ENCODE data around the gene NOL3.

NOL3 gene

GRCh38 chr16:67194260-67194659 lies 23.9 kb downstream of the NOL3 start:
- Mint-ChIP-seq H3K4me3 (peak overlapping the region in 1 of 2 donors; percentile 89), H3K27me3 (no peaks in the 10 kb centered on the region), H3K27ac (peak overlapping the region; percentile 42), H3K4me1 (peaks cover 28 to 70% of the 10 kb centered on the region in 2 donors), H3K36me3 (peaks cover 40 to 51% of the 10 kb centered on the region in 2 donors), H3K9me3 (no peaks in the 10 kb centered on the region)
- no peak for DNase-seq
- ATAC-seq (replicated peaks): no peak

- Mint-ChIP-seq H3K4me1 (peaks cover 30 to 78% of the 10 kb centered on the region in 2 donors), H3K9me3 (no peaks in the 10 kb centered on the region), H3K27me3 (no peaks in the 10 kb centered on the region), H3K27ac (peak overlapping the region; percentile 37), H3K36me3 (peaks cover 49 to 61% of the 10 kb centered on the region in 2 donors), H3K4me3 (no peak overlapping the region)
- ATAC-seq (replicated peaks) (no peak), DNase-seq (no peak)
Observed at GRCh38 chr16:67195676-67196075, 25.3 kb downstream of the NOL3 start.

- DNase-seq: no peak
- peaks cover 25 to 69% of the 10 kb centered on the region in 2 donors for H3K4me1 Mint-ChIP-seq
- H3K27ac Mint-ChIP-seq: no peak overlapping the region
- no peaks in the 10 kb centered on the region for H3K27me3 Mint-ChIP-seq
- peak overlapping the region in 1 of 2 donors; percentile 16 for H3K4me3 Mint-ChIP-seq
- H3K9me3 Mint-ChIP-seq: no peaks in the 10 kb centered on the region
- ATAC-seq (replicated peaks): no peak
- peaks cover 55 to 67% of the 10 kb centered on the region in 2 donors for H3K36me3 Mint-ChIP-seq
Observed at GRCh38 chr16:67196881-67197280, 26.5 kb downstream of the NOL3 start.

GRCh38 chr16:67197704-67198103 lies 27.4 kb downstream of the NOL3 start:
- H3K4me3 Mint-ChIP-seq: peak overlapping the region in 1 of 2 donors; percentile 32
- H3K36me3 Mint-ChIP-seq: peaks cover 50 to 70% of the 10 kb centered on the region in 2 donors
- H3K27me3 Mint-ChIP-seq: no peaks in the 10 kb centered on the region
- H3K27ac Mint-ChIP-seq: peak overlapping the region; percentile 31
- ATAC-seq (replicated peaks) (no peak), DNase-seq (no peak)
- peaks cover 24 to 66% of the 10 kb centered on the region in 2 donors for H3K4me1 Mint-ChIP-seq
- no peaks in the 10 kb centered on the region for H3K9me3 Mint-ChIP-seq

- H3K4me3 Mint-ChIP-seq: no peak overlapping the region
- no peaks in the 10 kb centered on the region for H3K9me3 Mint-ChIP-seq
- DNase-seq: no peak
- H3K27ac Mint-ChIP-seq: peak overlapping the region; percentile 62
- peaks cover 22 to 60% of the 10 kb centered on the region in 2 donors for H3K4me1 Mint-ChIP-seq
- peak; percentile 59 to 73 for ATAC-seq (replicated peaks)
- peaks cover 48 to 70% of the 10 kb centered on the region in 2 donors for H3K36me3 Mint-ChIP-seq
- no peaks in the 10 kb centered on the region for H3K27me3 Mint-ChIP-seq
Observed at GRCh38 chr16:67198238-67198734, 27.9 kb downstream of the NOL3 start.

GRCh38 chr16:67199011-67199807 lies 28.9 kb downstream of the NOL3 start, which contains the start of gene ELMO3:
TSS of gene ELMO3 (plus strand) at chr16:67199131. CDS start at chr16:67199327, 196 bp downstream.
- H3K4me1 Mint-ChIP-seq: peaks cover 19 to 51% of the 10 kb centered on the region in 2 donors
- no peak for DNase-seq
- peak in 1 of 2 donors; percentile 43 for ATAC-seq (replicated peaks)
- H3K4me3 Mint-ChIP-seq: peak within 1 kb of the TSS in 1 of 2 donors; percentile 14
- no peaks in the 10 kb centered on the region for H3K27me3 Mint-ChIP-seq
- peaks cover 48 to 69% of the 10 kb centered on the region in 2 donors for H3K36me3 Mint-ChIP-seq
- no peaks in the 10 kb centered on the region for H3K9me3 Mint-ChIP-seq
- H3K27ac Mint-ChIP-seq: peak within 1 kb of the TSS; percentile 62

- Mint-ChIP-seq H3K9me3 (no peaks in the 10 kb centered on the region), H3K27ac (no peak overlapping the region), H3K4me1 (peaks cover 16 to 45% of the 10 kb centered on the region in 2 donors), H3K27me3 (no peaks in the 10 kb centered on the region), H3K4me3 (peak overlapping the region in 1 of 2 donors; percentile 23), H3K36me3 (peaks cover 48 to 68% of the 10 kb centered on the region in 2 donors)
- ATAC-seq (replicated peaks) (no peak), DNase-seq (no peak)
Observed at GRCh38 chr16:67199808-67200198, 29.5 kb downstream of the NOL3 start.

- Mint-ChIP-seq H3K4me1 (peaks cover 16 to 40% of the 10 kb centered on the region in 2 donors), H3K4me3 (no peak overlapping the region), H3K27ac (no peak overlapping the region), H3K27me3 (no peaks in the 10 kb centered on the region), H3K9me3 (no peaks in the 10 kb centered on the region), H3K36me3 (peaks cover 41 to 68% of the 10 kb centered on the region in 2 donors)
- ATAC-seq (replicated peaks) (no peak), DNase-seq (no peak)
Observed at GRCh38 chr16:67200491-67200890, 30.2 kb downstream of the NOL3 start.

GRCh38 chr16:67201411-67202345 lies 31.3 kb downstream of the NOL3 start:
- Mint-ChIP-seq H3K36me3 (peaks cover 33 to 68% of the 10 kb centered on the region in 2 donors), H3K9me3 (no peaks in the 10 kb centered on the region), H3K27ac (no peak overlapping the region), H3K4me1 (peaks cover 12 to 28% of the 10 kb centered on the region in 2 donors), H3K4me3 (no peak overlapping the region), H3K27me3 (no peaks in the 10 kb centered on the region)
- ATAC-seq (replicated peaks): no peak
- no peak for DNase-seq

GRCh38 chr16:67202426-67202825 lies 32.1 kb downstream of the NOL3 start:
- Mint-ChIP-seq H3K27me3 (no peaks in the 10 kb centered on the region), H3K4me3 (no peak overlapping the region), H3K4me1 (peaks cover 11 to 21% of the 10 kb centered on the region in 2 donors), H3K27ac (no peak overlapping the region), H3K9me3 (no peaks in the 10 kb centered on the region), H3K36me3 (peaks cover 28 to 65% of the 10 kb centered on the region in 2 donors)
- DNase-seq: no peak
- ATAC-seq (replicated peaks): no peak

- H3K36me3 Mint-ChIP-seq: peaks cover 24 to 59% of the 10 kb centered on the region in 2 donors
- no peaks in the 10 kb centered on the region for H3K27me3 Mint-ChIP-seq
- DNase-seq (no peak), ATAC-seq (replicated peaks) (no peak)
- no peaks in the 10 kb centered on the region for H3K9me3 Mint-ChIP-seq
- H3K4me3 Mint-ChIP-seq: no peak overlapping the region
- H3K27ac Mint-ChIP-seq: no peak overlapping the region
- H3K4me1 Mint-ChIP-seq: peaks cover 9 to 15% of the 10 kb centered on the region in 2 donors
Observed at GRCh38 chr16:67202956-67203493, 32.7 kb downstream of the NOL3 start.

GRCh38 chr16:67204076-67204475 lies 33.7 kb downstream of the NOL3 start:
- peaks cover 18 to 53% of the 10 kb centered on the region in 2 donors for H3K36me3 Mint-ChIP-seq
- peaks cover 5 to 8% of the 10 kb centered on the region in 2 donors for H3K4me1 Mint-ChIP-seq
- DNase-seq (no peak), ATAC-seq (replicated peaks) (no peak)
- H3K4me3 Mint-ChIP-seq: no peak overlapping the region
- no peaks in the 10 kb centered on the region for H3K9me3 Mint-ChIP-seq
- no peak overlapping the region for H3K27ac Mint-ChIP-seq
- H3K27me3 Mint-ChIP-seq: no peaks in the 10 kb centered on the region

GRCh38 chr16:67206129-67206837 lies 35.9 kb downstream of the NOL3 start:
- Mint-ChIP-seq H3K4me1 (peaks cover 0 to 3% of the 10 kb centered on the region in 2 donors), H3K27ac (peak overlapping the region; percentile 88), H3K4me3 (no peak overlapping the region), H3K27me3 (no peaks in the 10 kb centered on the region), H3K36me3 (peaks cover 5 to 44% of the 10 kb centered on the region in 2 donors), H3K9me3 (no peaks in the 10 kb centered on the region)
- no peak for ATAC-seq (replicated peaks)
- no peak for DNase-seq
